ENCODE results near the gene LRRK1.

Gene LRRK1

GRCh38 chr15:100928632-100929280 lies 9.6 kb downstream of the LRRK1 start:
- Histone ChIP-seq H3K4me1 (ENCODE audit: insufficient read depth, low read length) (peaks cover 4% of the 10 kb centered on the region; the same call in 1 of the 2 replicates), H3K27ac (ENCODE audit: low read length) (no peak overlapping the region), H3K9ac (ENCODE audit: low read depth, low read length) (no peak overlapping the region), H3K9me3 (ENCODE audit: insufficient read depth, low read depth, low read length) (no peaks in the 10 kb centered on the region), H3K4me3 (ENCODE audit: low read length) (no peak overlapping the region), H3K27me3 (ENCODE audit: insufficient read depth, low read length) (peaks cover 9% of the 10 kb centered on the region; the same call in 1 of the 2 replicates), H3K36me3 (ENCODE audit: insufficient read depth, low read depth, low read length) (no peaks in the 10 kb centered on the region)

DNA sequence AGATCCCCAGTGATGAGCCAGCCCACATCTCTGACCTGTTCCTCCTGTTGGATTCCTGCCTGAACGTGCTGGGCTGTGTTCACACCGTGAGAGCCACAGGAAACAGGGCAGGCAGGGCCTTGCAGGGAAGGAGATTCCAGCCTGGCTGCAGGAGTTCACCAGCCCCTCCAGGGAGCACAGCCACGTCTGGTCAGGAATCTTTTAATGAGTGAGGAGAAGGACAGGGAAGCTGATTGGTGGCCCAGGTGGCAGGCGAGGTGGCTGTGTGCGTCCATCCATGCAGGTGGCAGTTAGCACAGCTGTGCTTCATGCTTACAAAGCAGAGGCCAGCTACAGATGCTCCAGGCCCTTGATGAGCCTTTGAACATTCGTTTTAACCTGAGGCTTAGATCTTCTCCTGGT lies 10.5 kb downstream of the LRRK1 start:
- H3K9me3 ChIP-seq (ENCODE audit: insufficient read depth, low read depth, low read length): no peaks in the 10 kb centered on the region
- H3K27me3 ChIP-seq (ENCODE audit: insufficient read depth, low read length): peaks cover under 1% of the 10 kb centered on the region; the same call in 1 of the 2 replicates
- no peak overlapping the region for H3K27ac ChIP-seq (ENCODE audit: low read length)
- no peak overlapping the region for H3K4me3 ChIP-seq (ENCODE audit: low read length)
- peaks cover 4% of the 10 kb centered on the region; the same call in 1 of the 2 replicates for H3K4me1 ChIP-seq (ENCODE audit: insufficient read depth, low read length)
- no peak overlapping the region for H3K9ac ChIP-seq (ENCODE audit: low read depth, low read length)
- H3K36me3 ChIP-seq (ENCODE audit: insufficient read depth, low read depth, low read length): no peaks in the 10 kb centered on the region

GRCh38 chr15:100930306-100930848 lies 11.2 kb downstream of the LRRK1 start:
- no peak overlapping the region for H3K27ac ChIP-seq (ENCODE audit: low read length)

DNA sequence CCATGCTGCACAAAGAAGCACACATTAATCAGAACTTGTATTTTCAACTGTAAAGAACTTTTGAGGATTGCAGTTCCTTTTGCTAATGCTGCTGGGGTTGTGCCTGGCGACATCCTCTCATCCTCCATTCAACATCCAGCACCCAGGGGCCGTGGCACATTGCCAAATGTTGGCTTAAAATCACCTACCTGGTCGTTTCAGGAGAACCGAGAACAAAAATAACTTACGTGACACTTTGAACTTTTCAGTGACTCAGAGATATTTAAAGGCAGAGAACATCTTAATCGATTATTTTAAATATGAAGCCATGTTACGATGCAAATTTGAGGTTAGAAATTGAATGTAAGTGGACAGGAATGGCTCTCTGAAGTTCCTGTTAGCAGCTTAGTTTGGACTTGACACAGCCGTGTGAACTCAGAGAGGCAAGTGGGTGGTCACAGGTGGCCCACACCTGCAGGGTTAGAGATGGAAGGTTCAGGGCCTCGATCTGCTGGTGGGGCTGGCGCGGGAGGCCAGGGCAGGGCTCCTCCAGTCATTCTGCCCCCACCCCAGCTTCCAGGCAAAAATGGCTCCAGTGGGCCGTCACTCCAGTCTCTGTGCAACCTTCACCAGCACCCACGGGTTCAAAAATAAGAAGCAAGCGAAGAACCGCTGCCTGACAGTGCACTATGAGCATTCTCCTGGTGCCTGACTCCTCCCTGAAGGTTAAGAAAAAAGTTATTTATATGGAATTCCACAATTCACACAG lies 12.2 kb downstream of the LRRK1 start:
- H3K9ac ChIP-seq (ENCODE audit: low read depth, low read length): no peak overlapping the region
- peaks cover 4% of the 10 kb centered on the region; the same call in 1 of the 2 replicates for H3K4me1 ChIP-seq (ENCODE audit: insufficient read depth, low read length)
- no peak overlapping the region for H3K4me3 ChIP-seq (ENCODE audit: low read length)
- H3K27ac ChIP-seq (ENCODE audit: low read length): no peak overlapping the region
- H3K27me3 ChIP-seq (ENCODE audit: insufficient read depth, low read length): no peaks in the 10 kb centered on the region
- H3K9me3 ChIP-seq (ENCODE audit: insufficient read depth, low read depth, low read length): no peaks in the 10 kb centered on the region
- no peaks in the 10 kb centered on the region for H3K36me3 ChIP-seq (ENCODE audit: insufficient read depth, low read depth, low read length)

More at GRCh38 chr15:100930306-100930848, 11.2 kb downstream of the LRRK1 start:
- Histone ChIP-seq H3K9ac (ENCODE audit: low read depth, low read length) (no peak overlapping the region), H3K27me3 (ENCODE audit: insufficient read depth, low read length) (no peaks in the 10 kb centered on the region), H3K36me3 (ENCODE audit: insufficient read depth, low read depth, low read length) (no peaks in the 10 kb centered on the region), H3K4me3 (ENCODE audit: low read length) (no peak overlapping the region), H3K9me3 (ENCODE audit: insufficient read depth, low read depth, low read length) (no peaks in the 10 kb centered on the region), H3K4me1 (ENCODE audit: insufficient read depth, low read length) (peaks cover 4% of the 10 kb centered on the region; the same call in 1 of the 2 replicates)

- no peak overlapping the region for H3K9ac ChIP-seq (ENCODE audit: low read depth, low read length)
- no peaks in the 10 kb centered on the region for H3K27me3 ChIP-seq (ENCODE audit: insufficient read depth, low read length)
- no peaks in the 10 kb centered on the region for H3K36me3 ChIP-seq (ENCODE audit: insufficient read depth, low read depth, low read length)
- H3K9me3 ChIP-seq (ENCODE audit: insufficient read depth, low read depth, low read length): no peaks in the 10 kb centered on the region
- H3K4me1 ChIP-seq (ENCODE audit: insufficient read depth, low read length): peaks cover 4% of the 10 kb centered on the region; the same call in 1 of the 2 replicates
- H3K4me3 ChIP-seq (ENCODE audit: low read length): no peak overlapping the region; the same call in 1 of the 2 replicates
- H3K27ac ChIP-seq (ENCODE audit: low read length): no peak overlapping the region
These were observed 13.7 kb downstream of the LRRK1 start for GRCh38 chr15:100932676-100933348.

DNA sequence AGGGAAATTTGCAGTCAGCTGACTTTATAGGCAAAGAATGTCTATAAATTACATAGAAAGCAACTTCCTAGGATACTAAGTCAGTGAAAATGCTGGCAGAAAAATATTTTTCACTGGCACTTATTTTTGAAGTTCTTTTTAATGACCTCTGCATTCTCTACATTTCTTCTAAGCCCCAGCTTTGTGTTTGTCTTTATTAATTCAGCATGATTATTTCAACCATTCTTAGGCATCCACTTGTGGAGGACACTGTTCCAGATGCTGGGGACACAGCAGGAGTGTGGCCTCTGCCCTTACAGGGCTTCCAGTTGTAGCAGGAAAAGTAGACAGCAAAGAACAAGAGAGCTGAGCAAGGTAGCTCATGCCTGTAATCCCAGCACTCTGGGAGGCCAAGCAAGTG lies 15.0 kb downstream of the LRRK1 start:
- Histone ChIP-seq H3K9ac (ENCODE audit: low read depth, low read length) (no peak overlapping the region), H3K4me3 (ENCODE audit: low read length) (no peak overlapping the region), H3K27me3 (ENCODE audit: insufficient read depth, low read length) (no peaks in the 10 kb centered on the region), H3K27ac (ENCODE audit: low read length) (no peak overlapping the region), H3K9me3 (ENCODE audit: insufficient read depth, low read depth, low read length) (no peaks in the 10 kb centered on the region), H3K4me1 (ENCODE audit: insufficient read depth, low read length) (peaks cover 4% of the 10 kb centered on the region; the same call in 1 of the 2 replicates), H3K36me3 (ENCODE audit: insufficient read depth, low read depth, low read length) (no peaks in the 10 kb centered on the region)

- Histone ChIP-seq H3K9me3 (ENCODE audit: insufficient read depth, low read depth, low read length) (no peaks in the 10 kb centered on the region), H3K9ac (ENCODE audit: low read depth, low read length) (no peak overlapping the region), H3K4me1 (ENCODE audit: insufficient read depth, low read length) (peaks cover 4% of the 10 kb centered on the region; the same call in 1 of the 2 replicates), H3K36me3 (ENCODE audit: insufficient read depth, low read depth, low read length) (no peaks in the 10 kb centered on the region), H3K27ac (ENCODE audit: low read length) (no peak overlapping the region), H3K4me3 (ENCODE audit: low read length) (no peak overlapping the region), H3K27me3 (ENCODE audit: insufficient read depth, low read length) (no peaks in the 10 kb centered on the region)
These were observed 15.6 kb downstream of the LRRK1 start for GRCh38 chr15:100934726-100935125.

DNA sequence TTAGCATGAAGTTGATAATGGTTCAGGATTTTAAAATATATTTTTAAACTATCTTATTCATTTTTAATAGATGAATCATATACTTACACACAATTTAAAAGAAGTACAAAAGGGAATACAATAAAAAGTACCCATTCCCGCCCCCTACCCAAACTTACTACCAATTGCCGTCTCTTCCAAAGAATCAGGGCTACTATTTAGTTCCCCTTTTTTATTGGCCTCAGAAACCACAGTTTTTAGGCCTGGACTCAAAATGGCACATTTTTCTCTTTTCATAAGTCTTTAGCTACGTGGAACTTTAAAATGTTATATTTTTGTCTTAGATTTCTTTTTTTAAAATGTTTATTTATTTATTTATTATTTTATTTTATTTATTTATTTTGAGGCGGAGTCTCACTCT lies 18.0 kb downstream of the LRRK1 start:
- peaks cover 4% of the 10 kb centered on the region; the same call in 1 of the 2 replicates for H3K4me1 ChIP-seq (ENCODE audit: insufficient read depth, low read length)
- H3K27me3 ChIP-seq (ENCODE audit: insufficient read depth, low read length): no peaks in the 10 kb centered on the region
- no peak overlapping the region for H3K4me3 ChIP-seq (ENCODE audit: low read length)
- no peaks in the 10 kb centered on the region for H3K36me3 ChIP-seq (ENCODE audit: insufficient read depth, low read depth, low read length)
- no peak overlapping the region for H3K9ac ChIP-seq (ENCODE audit: low read depth, low read length)
- no peak overlapping the region for H3K27ac ChIP-seq (ENCODE audit: low read length)
- H3K9me3 ChIP-seq (ENCODE audit: insufficient read depth, low read depth, low read length): no peaks in the 10 kb centered on the region

DNA sequence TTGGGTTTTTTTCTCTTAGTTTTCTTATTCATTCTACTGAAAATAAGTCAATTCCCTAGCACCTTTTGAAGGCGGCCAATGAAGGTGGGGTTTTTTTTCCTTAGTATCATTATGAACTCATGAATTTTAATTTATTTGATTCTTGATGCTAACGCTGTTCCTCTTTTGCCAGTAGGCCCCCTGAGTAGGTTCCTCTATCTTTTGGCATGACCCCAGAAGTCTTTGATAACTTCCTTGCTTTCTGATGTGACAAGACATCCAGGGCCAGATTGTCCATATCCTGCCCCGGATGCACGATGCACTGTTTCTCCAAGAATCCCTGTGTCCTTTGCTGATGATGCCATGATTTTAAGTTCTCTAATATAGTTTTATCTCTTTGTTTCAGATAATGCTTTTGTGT lies 20.6 kb downstream of the LRRK1 start:
- Histone ChIP-seq H3K27me3 (ENCODE audit: insufficient read depth, low read length) (no peaks in the 10 kb centered on the region), H3K36me3 (ENCODE audit: insufficient read depth, low read depth, low read length) (no peaks in the 10 kb centered on the region), H3K4me3 (ENCODE audit: low read length) (no peak overlapping the region), H3K9me3 (ENCODE audit: insufficient read depth, low read depth, low read length) (no peaks in the 10 kb centered on the region), H3K9ac (ENCODE audit: low read depth, low read length) (no peak overlapping the region), H3K27ac (ENCODE audit: low read length) (no peak overlapping the region), H3K4me1 (ENCODE audit: insufficient read depth, low read length) (no peaks in the 10 kb centered on the region)

DNA sequence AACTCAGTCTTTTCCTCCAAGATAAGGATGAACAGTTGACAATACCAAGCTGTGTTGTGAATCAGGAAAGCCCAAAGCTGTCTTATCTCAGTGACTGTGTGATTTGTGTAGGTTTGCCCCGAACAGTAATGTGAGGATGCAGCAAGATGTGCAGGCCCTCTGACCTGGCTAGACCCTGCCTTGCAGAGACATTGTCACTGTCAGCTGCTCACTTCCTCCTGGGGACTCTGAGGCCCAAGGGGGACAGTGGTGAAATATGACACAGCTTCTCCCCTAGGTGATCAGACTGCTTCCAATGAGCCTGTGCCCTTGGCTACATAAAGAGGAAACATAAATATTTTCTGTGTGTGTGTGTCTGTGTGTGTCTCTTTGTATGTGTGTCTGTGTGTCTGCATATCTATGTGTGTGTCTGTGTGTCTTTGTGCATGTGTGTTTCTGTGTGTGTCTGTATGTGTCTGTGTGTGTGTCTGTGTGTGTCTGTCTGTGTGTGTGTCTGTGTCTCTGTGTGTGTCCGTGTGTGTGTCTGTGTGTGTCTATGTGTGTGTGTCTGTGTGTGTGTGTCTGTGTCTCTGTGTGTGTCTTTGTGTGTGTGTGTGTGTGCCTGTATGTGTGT lies 21.7 kb downstream of the LRRK1 start:
- no peaks in the 10 kb centered on the region for H3K27me3 ChIP-seq (ENCODE audit: insufficient read depth, low read length)
- no peak overlapping the region for H3K27ac ChIP-seq (ENCODE audit: low read length)
- no peak overlapping the region for H3K4me3 ChIP-seq (ENCODE audit: low read length)
- no peaks in the 10 kb centered on the region for H3K4me1 ChIP-seq (ENCODE audit: insufficient read depth, low read length)
- H3K9me3 ChIP-seq (ENCODE audit: insufficient read depth, low read depth, low read length): no peaks in the 10 kb centered on the region
- H3K36me3 ChIP-seq (ENCODE audit: insufficient read depth, low read depth, low read length): no peaks in the 10 kb centered on the region
- no peak overlapping the region for H3K9ac ChIP-seq (ENCODE audit: low read depth, low read length)

DNA sequence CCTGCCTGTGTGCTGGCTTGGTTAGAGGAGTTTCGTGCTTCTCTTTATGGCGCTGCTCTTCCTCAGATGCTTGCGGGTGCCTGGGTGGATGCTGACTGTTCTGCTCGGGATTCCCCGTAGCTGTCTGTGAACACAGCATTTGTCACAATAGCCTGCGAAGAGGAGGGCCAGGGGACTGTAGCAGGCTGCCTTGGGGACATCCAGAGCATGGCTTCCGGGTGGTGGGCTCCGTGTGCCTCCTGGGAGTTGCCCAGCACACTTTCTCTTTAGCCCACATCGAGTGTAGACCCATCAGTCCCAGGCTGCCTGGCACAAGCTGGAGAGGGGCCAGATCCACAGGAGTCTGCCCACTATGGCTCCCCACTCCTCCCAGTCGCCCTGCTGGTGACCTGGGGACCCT lies 22.4 kb downstream of the LRRK1 start:
- H3K27me3 ChIP-seq (ENCODE audit: insufficient read depth, low read length): no peaks in the 10 kb centered on the region
- no peaks in the 10 kb centered on the region for H3K9me3 ChIP-seq (ENCODE audit: insufficient read depth, low read depth, low read length)
- H3K4me1 ChIP-seq (ENCODE audit: insufficient read depth, low read length): no peaks in the 10 kb centered on the region
- H3K4me3 ChIP-seq (ENCODE audit: low read length): no peak overlapping the region
- H3K36me3 ChIP-seq (ENCODE audit: insufficient read depth, low read depth, low read length): no peaks in the 10 kb centered on the region
- no peak overlapping the region for H3K27ac ChIP-seq (ENCODE audit: low read length)
- no peak overlapping the region for H3K9ac ChIP-seq (ENCODE audit: low read depth, low read length)
